Ovary (tissue), 3 donors: ENCODE results near the gene PIM1.

Experiments
- CTCF ChIP-seq, 3 donors: fragments of 450-650 bp in 2 of 3; fragments of 200-600 bp in 1 of 3; IDR thresholded peaks; one replicate each; pipeline versions ENCODE4 v1.5.1 to v1.8.0; 2016 to 2022; ENCODE audit warnings: antibody characterized with exemption in 3 of 3, mild to moderate bottlenecking in 1 of 3
- EP300 ChIP-seq: sonication (generic); formaldehyde crosslinking; IDR thresholded peaks from one replicate; pipeline ENCODE4 v1.6.1; 2017; ENCODE audit warnings: antibody characterized with exemption
- POLR2A ChIP-seq: fragments of 450-650 bp; IDR thresholded peaks from one replicate; pipeline ENCODE4 v1.6.1; 2017; ENCODE audit warnings: antibody characterized with exemption, mild to moderate bottlenecking, moderate library complexity
- donor health status: DM: no; HTN: no; CAD: no.

DNA sequence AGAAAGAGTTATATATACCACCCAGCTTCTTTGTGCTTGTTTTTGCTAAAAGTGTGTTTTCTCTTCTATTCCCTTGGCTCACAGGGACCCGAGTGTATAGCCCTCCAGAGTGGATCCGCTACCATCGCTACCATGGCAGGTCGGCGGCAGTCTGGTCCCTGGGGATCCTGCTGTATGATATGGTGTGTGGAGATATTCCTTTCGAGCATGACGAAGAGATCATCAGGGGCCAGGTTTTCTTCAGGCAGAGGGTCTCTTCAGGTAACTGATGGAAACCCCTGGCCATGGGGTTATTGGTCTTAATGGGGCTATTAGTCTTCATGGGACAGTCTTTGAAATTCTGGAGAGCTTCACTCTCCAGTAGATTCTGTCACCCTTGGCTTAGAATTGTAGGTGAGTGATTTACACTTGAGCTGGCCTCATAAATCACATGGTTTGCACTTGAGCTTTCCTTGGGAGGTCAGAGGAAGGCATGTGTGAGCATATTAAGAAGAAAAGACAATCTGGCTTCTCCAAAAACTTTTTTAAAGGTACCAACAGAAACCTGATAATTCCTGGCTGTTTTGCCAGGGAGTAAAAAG is 3.0 kb downstream of the PIM1 start:
- no peak for TF ChIP-seq CTCF (IDR thresholded peaks at IDR 0.05)
- no peak for TF ChIP-seq POLR2A
- no peak for TF ChIP-seq EP300
